ENCODE results near the gene KIAA1328. TPM values are rescaled to one million over a fixed set of nuclear protein-coding genes. Genes with fewer than 3 reads are reported as not detected.

The KIAA1328 gene
- total and polyA plus RNA-seq, 2 donors (not counting 3 experiments of a cell fraction or from before 2014, with no cell fraction given): 2.7 to 6.5 TPM

DNA sequence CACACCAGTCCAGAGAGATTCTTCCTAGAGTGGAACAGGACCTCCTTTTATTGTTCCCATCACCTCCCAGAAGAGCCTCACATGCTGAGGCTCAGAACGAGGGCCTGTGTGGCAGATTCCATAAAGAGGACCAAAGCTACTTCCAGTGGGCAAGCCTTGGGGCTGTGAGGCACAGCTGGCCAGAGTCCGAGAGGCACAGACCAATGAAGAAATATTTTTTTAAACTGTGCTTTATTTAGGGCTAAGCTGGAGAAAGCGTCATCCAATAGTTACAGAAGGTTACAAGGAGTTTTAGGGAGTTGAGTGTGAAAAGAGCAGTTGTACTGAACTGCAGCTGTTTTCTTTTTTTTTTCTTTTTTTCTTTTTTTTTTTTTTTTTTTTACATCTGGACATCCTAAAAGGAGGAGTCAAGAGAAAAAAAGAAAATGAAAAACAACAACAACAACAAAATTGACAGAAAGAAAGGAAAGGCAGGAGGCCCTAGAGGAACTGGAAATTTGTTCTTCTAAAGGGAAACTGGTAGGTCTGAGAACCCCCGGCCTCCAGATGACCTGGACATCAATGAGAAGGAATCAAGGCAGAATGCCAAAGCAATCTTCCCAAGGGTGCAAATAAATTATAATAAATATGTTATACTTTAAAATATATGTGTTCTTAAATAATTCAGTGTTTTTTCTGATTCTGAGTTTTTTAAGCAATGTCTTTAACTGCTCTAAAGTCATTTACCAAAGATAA, 414.1 kb downstream of the KIAA1328 start:
- H2AFZ ChIP-seq (ENCODE audit: low read depth, low read length): no peak overlapping the region
- H3K27me3 ChIP-seq (ENCODE audit: control insufficient read depth in 2 of 2, insufficient read depth in 2 of 2, low read length in 2 of 2): peaks cover 11 to 25% of the 10 kb centered on the region in 2 experiments
- intact Hi-C loops (cut with micrococcal nuclease): no loop called here
- no peaks in the 10 kb centered on the region for H3K79me2 ChIP-seq (ENCODE audit: control insufficient read depth, insufficient read depth, low read length)
- no peaks in the 10 kb centered on the region for H3K9me3 ChIP-seq (replicated peaks; ENCODE audit: control insufficient read depth, insufficient read depth, low read length)
- no peaks in the 10 kb centered on the region for H3K36me3 ChIP-seq (ENCODE audit: control insufficient read depth in 2 of 2, extremely low read depth in 1 of 2, insufficient read depth in 2 of 2, low read length in 2 of 2)
- FAIRE-seq: no peak
- POLR2A ChIA-PET: no interaction called here
- H3K4me2 ChIP-seq (ENCODE audit: insufficient read depth, low read length): no peak overlapping the region
- H3K9me1 ChIP-seq (replicated peaks; ENCODE audit: control insufficient read depth, extremely low read depth, insufficient read depth, low read length): no peaks in the 10 kb centered on the region
- H3K9ac ChIP-seq (replicated peaks; ENCODE audit: extremely low read depth, insufficient read depth, low read length): no peak overlapping the region
- H3K27ac ChIP-seq (ENCODE audit: insufficient read depth, low read depth, low read length): no peak overlapping the region
- dilution Hi-C loops (cut with MboI; ENCODE audit: extremely low pct_ligation_motif_present, low sequenced_read_pairs): no loop called here
- no peaks in the 10 kb centered on the region for H3K4me1 ChIP-seq (ENCODE audit: control insufficient read depth, extremely low read depth, insufficient read depth, low read length)
- BruUV-seq (replicated peaks): no TSS peak
- TF ChIP-seq, protein P1, sequence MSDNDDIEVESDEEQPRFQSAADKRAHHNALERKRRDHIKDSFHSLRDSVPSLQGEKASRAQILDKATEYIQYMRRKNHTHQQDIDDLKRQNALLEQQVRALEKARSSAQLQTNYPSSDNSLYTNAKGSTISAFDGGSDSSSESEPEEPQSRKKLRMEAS (IDR thresholded peaks at IDR 0.05; ENCODE audit: insufficient read depth, insufficient read length): no peak
- no peak for TF ChIP-seq EZH2 (IDR thresholded peaks at IDR 0.05; ENCODE audit: borderline replicate concordance, low read depth, low read length, severe bottlenecking)
- TF ChIP-seq FOS (IDR thresholded peaks at IDR 0.05; ENCODE audit: borderline replicate concordance, insufficient read depth, low read length): no peak
- no peak for TF ChIP-seq POLR2AphosphoS5 (IDR thresholded peaks at IDR 0.05; ENCODE audit: insufficient read depth, low read depth, low read length)
- TF ChIP-seq POLR2A (IDR thresholded peaks at IDR 0.05; ENCODE audit: low read depth, low read length): no peak
- TF ChIP-seq JUN (IDR thresholded peaks at IDR 0.05; ENCODE audit: borderline replicate concordance, insufficient read depth, insufficient read length, low read depth): no peak
- TF ChIP-seq MYC (IDR thresholded peaks at IDR 0.05; ENCODE audit: low read depth, low read length): no peak
- no peak for TF ChIP-seq GATA2 (IDR thresholded peaks at IDR 0.05; ENCODE audit: insufficient read depth, insufficient read length, low read depth, low read length)
- TF ChIP-seq, protein P2, sequence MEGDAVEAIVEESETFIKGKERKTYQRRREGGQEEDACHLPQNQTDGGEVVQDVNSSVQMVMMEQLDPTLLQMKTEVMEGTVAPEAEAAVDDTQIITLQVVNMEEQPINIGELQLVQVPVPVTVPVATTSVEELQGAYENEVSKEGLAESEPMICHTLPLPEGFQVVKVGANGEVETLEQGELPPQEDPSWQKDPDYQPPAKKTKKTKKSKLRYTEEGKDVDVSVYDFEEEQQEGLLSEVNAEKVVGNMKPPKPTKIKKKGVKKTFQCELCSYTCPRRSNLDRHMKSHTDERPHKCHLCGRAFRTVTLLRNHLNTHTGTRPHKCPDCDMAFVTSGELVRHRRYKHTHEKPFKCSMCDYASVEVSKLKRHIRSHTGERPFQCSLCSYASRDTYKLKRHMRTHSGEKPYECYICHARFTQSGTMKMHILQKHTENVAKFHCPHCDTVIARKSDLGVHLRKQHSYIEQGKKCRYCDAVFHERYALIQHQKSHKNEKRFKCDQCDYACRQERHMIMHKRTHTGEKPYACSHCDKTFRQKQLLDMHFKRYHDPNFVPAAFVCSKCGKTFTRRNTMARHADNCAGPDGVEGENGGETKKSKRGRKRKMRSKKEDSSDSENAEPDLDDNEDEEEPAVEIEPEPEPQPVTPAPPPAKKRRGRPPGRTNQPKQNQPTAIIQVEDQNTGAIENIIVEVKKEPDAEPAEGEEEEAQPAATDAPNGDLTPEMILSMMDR (IDR thresholded peaks at IDR 0.05; ENCODE audit: extremely low read depth in 1 of 2, insufficient read depth in 1 of 2, low read depth in 1 of 2, low read length in 2 of 2): no peak
- DNase-seq (ENCODE audit: low read depth, low spot score): no peak
- no peak overlapping the region for H3K4me3 ChIP-seq (replicated peaks in 1 of 3; ENCODE audit: insufficient read depth in 1 of 3, low read depth in 1 of 3, low read length in 3 of 3)
- no peaks in the 10 kb centered on the region for H4K20me1 ChIP-seq (replicated peaks; ENCODE audit: control insufficient read depth, extremely low read depth, insufficient read depth, low read length)
- CTCF ChIA-PET: no interaction called here
